Measurements from ENCODE around the gene USP4.

USP4 gene

GRCh38 chr3:49296781-49297411 lies 43.0 kb downstream of the USP4 start:
- DNase-seq (ENCODE audit: low spot score), result no peak

- peak; percentile 13 for DNase-seq (ENCODE audit: low spot score)
Observed at GRCh38 chr3:49295489-49296058, 44.3 kb downstream of the USP4 start.

- no peak for DNase-seq (ENCODE audit: low spot score)
Observed at GRCh38 chr3:49294343-49294742, 45.5 kb downstream of the USP4 start.

- DNase-seq (ENCODE audit: low spot score), result no peak
Observed at GRCh38 chr3:49283997-49284396, 55.9 kb downstream of the USP4 start.

- DNase-seq (ENCODE audit: low spot score), result no peak
Observed at GRCh38 chr3:49279376-49279775, 60.5 kb downstream of the USP4 start.

GRCh38 chr3:49278548-49278947 lies 61.3 kb downstream of the USP4 start:
- DNase-seq (ENCODE audit: low spot score), result no peak

GRCh38 chr3:49277383-49277775 lies 62.5 kb downstream of the USP4 start:
- DNase-seq (ENCODE audit: low spot score), result no peak

GRCh38 chr3:49276475-49277382 lies 63.1 kb downstream of the USP4 start, which contains the start of gene C3orf62:
TSS of gene C3orf62 (minus strand) at chr3:49277232. CDS start at chr3:49276872, 360 bp downstream.
- DNase-seq (ENCODE audit: low spot score), result no peak

- no peak for DNase-seq (ENCODE audit: low spot score)
Observed at GRCh38 chr3:49273825-49274532, 65.9 kb downstream of the USP4 start.

- DNase-seq (ENCODE audit: low spot score), result no peak
Observed at GRCh38 chr3:49271047-49271446, 68.8 kb downstream of the USP4 start.

- no peak for DNase-seq (ENCODE audit: low spot score)
Observed at GRCh38 chr3:49270156-49270500, 69.7 kb downstream of the USP4 start.

GRCh38 chr3:49269443-49270155 lies 70.3 kb downstream of the USP4 start:
- DNase-seq (ENCODE audit: low spot score), result no peak

GRCh38 chr3:49266410-49267095 lies 73.3 kb downstream of the USP4 start:
- DNase-seq (ENCODE audit: low spot score), result no peak

GRCh38 chr3:49265661-49266386 lies 74.0 kb downstream of the USP4 start:
- no peak for DNase-seq (ENCODE audit: low spot score)

GRCh38 chr3:49263159-49263889 lies 76.5 kb downstream of the USP4 start:
- no peak for DNase-seq (ENCODE audit: low spot score)

- no peak for DNase-seq (ENCODE audit: low spot score)
Observed at GRCh38 chr3:49260806-49261324, 79.0 kb downstream of the USP4 start.

GRCh38 chr3:49257187-49257586 lies 82.7 kb downstream of the USP4 start:
- no peak for DNase-seq (ENCODE audit: low spot score)

GRCh38 chr3:49255718-49256511 lies 83.9 kb downstream of the USP4 start:
- no peak for DNase-seq (ENCODE audit: low spot score)

GRCh38 chr3:49255112-49255511 lies 84.7 kb downstream of the USP4 start:
- DNase-seq (ENCODE audit: low spot score), result no peak
